A673 (cell line): ENCODE data around the gene ZBED1.

Source experiments
- CTCF ChIP-seq: fragments of 300-800, 200-600 bp; sonication (generic); conservative IDR thresholded peaks from 2 replicates; pipeline ENCODE4 v1.5.1; 2017; ENCODE audit warnings: low read depth, mild to moderate bottlenecking, antibody characterized with exemption, low read length, moderate library complexity, mixed read lengths
- EZH2 ChIP-seq: fragments of 200-600 bp; sonication (generic); IDR thresholded peaks from 2 replicates; pipeline ENCODE4 v1.6.1; 2017; ENCODE audit warnings: borderline replicate concordance, low read depth, mild to moderate bottlenecking, mixed read lengths, antibody characterized with exemption, low read length; ENCODE audit not compliant: poor library complexity, severe bottlenecking

- TF ChIP-seq EZH2 (no peak), CTCF (no peak)
These were observed 2.6 kb downstream of the ZBED1 start for GRCh38 chrX:2497961-2498780.
